Activated T-cell treated with anti-CD3 and anti-CD28 coated beads for 4 hours (primary cell): ENCODE data around the gene MRTFB.

ENCODE experiments used
- DNase-seq: peaks from one replicate; pipeline ENCODE4 v3.0.0-alpha.2; 2020

MRTFB gene

GRCh38 chr16:14296663-14297062 lies 225.5 kb downstream of the MRTFB start:
- no peak for DNase-seq

DNA sequence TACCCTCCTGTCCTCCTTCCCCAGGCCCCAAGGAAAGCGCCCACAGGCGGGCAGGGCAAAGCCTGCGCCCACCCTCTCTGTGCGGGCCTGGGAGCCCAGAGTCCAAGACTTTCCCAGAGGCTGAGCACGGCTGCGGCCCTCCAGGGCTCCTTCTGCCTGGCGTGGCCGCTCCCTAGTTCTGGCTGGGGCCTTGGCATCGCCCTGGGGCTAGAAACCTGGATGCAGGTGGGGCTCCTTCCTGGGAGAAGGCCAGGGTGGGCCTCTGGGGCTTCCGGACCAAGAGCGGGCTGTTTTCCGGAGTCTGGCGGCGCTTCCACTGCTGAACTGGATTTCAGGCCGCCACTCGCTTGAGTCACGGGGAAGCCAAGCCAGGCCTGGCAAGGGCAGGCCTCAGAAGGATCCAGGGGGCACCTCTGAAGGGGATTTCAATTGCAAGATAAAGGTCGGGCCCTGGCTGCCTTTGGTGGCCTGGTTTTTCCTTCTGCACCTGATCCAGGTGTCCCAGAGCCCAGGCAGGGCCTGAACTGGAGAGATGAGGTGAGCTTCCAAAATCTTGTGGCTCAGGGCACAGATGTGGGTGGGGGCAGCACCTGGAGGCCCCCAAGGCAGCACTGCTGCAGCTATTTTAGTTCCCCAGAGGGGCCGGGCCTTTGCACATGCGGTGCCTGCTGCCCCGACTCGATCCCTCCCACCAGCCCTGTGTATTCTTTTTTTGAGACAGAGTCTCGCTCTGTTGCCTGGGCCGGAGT lies 227.4 kb downstream of the MRTFB start:
- DNase-seq, result no peak

DNA sequence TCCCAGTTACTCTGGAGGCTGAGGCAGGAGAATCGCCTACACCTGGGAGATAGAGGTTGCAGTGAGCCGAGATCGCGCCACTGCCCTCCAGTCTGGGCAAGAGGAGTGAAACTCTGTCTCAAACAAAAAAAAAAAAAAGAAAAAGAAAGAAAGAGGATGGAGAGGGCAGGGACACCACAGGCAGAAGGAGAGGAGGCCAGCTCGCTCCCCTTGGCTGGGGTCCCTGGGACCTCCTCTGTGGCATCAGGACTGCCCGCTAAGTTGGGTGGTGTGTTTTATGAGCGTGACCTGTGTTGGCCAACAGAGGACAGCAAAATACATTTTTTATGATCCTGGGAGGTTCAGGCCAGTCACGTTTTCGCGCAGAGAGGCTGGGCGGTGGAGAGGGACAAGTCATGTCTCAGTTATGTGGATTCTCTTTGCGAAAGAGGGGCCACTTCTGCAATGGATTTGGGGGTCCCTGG lies 229.6 kb downstream of the MRTFB start:
- no peak for DNase-seq

DNA sequence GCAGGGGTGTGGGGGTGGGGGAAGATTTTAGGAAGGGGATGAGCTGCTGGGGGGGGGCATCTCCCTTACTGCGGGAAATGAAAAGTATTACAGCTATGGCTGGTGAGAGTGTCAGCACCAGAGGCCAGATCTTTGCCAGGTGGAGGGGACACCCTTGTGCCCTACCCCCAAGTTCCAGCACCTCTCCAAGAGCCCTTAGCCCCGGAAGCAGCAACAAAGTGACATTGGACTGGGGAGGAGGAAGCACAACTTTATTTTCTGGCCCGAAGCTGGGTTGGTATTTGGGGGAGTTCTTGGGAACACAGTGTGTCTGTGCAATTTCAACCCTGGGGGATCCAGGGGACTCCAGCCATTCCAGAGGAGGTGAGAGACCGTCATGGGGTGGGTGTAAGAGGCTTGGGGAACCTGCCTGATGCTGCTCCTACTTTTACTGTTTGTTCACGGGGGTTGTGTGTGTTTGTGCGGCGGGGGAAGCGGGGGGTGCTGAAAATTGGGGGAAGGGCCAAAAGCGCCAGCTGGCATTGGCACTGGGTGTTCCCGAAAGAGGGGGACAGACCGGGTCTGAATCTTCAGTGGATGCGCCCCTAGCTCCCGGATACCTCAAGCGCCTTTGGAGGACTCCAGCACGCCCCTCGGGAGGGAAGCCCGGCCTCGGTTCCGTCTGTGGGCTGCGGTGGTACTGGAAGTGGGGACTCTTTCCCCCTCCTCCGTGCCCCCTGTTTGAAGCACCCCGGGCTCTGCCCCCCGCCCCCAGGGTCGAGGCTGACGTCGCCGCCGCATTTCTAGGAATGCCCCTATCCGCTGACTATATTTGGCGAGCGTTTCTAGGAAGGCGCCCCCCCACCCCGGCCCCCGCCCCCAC lies 230.3 kb downstream of the MRTFB start:
- DNase-seq, result peak; percentile 54

DNA sequence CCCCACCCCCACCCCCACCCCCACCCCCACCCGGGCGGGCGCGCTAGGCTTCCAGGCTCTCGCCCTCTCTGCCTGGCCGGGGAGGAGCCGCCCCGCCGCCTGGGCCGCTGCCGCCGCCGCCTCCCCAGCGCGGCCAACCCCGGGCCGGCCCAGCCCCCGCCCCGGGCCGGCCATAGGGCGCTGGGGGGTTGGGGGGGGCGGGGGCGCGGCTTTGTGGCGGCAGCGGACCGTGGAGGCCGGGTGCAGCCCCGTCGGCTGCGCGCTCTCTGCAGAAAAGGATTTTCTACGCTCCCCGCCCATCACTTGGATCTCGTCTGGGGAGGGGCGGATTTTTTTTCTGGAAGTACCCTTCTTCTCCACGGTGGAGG lies 230.9 kb downstream of the MRTFB start:
- DNase-seq, result no peak

- no peak for DNase-seq
Measured at GRCh38 chr16:14302399-14303181, 231.5 kb downstream of the MRTFB start.

DNA sequence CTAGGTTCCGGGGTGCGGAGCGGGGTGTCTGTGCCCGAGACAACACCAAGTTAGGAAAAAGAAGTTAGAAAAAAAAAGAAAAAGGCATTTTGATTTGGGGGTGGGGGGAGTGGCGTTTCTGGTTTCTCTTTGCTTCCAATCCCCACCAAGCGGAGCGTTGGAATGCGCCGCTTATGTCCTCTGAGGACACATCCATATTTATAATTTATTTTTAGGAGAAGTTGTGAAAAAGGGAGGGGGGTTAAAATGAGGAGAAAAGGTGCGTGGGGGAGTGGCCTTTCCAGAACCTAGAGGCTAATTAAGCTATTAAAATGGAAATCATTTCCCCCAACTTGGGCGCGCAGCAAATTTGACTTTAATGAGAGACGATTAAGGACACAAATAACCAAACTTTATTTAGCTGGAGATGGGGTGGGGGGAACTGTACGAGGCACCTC lies 232.1 kb downstream of the MRTFB start:
- no peak for DNase-seq

DNA sequence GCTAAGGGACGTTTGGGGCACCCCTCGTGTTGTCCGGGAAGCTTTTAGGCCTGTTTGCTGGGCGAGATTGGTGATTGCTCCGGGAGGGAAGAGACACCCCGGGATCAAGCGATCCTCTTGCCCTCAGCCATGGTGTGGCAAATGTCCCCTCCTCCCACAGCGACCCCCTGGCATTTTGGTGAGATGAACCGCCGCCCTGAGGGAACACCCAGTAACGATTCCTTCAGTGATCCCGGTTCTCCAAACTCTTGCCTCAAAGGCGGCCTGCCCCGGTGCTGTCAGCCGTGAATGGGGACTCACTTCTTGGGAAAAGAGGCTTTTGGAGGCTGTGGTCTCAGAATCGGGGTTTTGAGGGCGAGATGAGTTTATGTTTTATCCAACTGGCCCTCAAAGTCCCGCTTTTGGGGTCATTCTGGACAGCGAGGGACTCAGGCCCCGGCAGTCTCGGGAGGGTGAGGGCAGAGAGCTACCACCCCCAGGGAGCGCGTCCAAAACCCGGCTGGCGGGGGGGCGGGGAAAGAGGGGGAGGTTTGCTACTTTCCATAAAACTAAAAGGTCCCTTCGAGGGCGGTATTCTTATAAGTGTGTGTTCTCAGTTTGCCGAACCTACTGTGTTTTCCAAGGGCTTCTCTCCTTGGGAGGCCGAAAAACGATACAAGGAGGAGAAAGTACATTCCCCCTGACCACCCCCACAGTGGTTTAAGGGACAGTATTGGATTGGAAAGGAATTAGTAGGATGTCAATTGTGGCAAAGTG lies 232.7 kb downstream of the MRTFB start:
- no peak for DNase-seq

GRCh38 chr16:14304891-14305460 lies 233.9 kb downstream of the MRTFB start:
- DNase-seq, result no peak

GRCh38 chr16:14306485-14307058 lies 235.5 kb downstream of the MRTFB start:
- no peak for DNase-seq

DNA sequence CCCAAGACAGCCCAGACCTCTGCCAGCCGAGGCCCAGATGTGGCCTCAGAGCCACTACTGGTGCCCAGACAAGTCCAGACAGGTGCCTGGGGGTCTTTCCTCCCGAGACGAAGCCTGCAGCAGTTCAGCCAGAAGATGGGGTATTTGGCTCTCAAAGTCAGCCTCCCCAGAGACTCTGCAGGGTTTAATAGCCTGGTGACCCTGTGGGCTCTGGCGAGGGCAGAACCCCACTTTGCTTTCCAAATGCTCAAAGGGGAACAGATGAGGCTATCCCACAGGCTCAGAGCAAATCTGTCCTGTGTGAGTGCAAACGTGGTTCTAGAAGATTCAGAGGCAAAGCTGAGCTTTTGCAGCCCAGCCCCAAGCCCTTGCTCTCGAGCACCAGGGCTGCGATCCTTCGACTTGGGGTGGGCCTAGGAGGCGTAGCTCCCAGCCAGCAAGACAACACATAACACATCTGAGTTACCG lies 236.0 kb downstream of the MRTFB start:
- DNase-seq, result no peak

DNA sequence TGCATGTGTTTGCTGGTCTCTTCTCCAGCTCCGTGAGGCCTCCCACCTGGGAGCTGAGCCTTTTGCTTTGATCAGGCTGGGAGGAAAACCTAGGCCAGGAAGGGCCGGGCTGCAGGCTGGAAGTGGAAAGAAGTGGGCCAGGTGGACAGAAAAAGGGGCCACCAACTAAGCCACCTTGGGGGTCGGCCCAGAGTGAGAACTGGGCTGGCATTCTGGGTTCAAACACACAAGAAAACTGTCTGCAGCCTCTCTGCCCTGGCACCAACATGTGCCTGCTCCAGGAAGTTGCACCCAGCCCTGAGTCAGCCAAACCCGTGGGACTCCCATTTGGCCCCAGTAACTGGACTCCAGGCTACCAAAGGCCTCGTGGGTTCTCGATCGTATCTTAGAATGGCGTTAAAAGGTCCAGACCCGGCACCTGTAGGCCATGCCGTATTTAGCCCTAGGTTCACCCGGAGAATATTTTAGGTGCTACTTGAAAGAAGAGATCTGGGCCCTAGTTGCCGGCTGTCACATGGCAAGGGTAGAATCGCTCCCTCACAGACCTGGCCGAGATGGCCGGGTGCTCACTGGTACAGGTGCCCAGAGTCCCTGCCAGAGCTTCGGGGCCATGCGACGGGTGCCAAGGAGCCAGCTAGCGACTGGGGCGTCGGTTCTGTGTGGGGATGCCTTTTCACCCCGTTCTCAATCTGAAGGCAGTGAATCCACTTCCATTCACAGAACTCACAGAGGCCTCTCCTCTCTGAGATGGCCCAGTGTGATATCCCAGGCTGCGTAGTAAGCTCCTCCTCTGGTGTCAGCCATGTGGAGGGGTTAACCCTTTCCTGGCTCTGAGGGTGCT lies 236.6 kb downstream of the MRTFB start:
- no peak for DNase-seq

DNA sequence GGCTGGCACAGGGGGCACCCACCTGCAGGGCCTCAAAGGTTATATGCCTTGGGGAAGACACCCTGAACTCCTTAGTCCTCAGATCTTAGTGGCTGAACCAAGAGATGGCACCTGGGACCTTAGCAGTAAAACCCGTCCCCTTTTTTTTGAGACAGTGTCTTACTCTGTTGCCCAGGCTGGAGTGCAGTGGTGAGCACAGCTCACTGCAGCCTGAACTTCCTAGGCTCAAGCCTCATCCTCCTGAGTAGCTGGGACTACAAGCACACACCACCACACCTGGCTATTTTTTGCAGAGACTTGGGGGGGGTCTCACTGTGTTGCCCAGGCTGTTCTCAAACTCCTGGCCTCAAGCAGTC lies 237.2 kb downstream of the MRTFB start:
- DNase-seq, result no peak

GRCh38 chr16:14309001-14309886 lies 238.1 kb downstream of the MRTFB start:
- DNase-seq, result no peak

GRCh38 chr16:14309906-14310305 lies 238.8 kb downstream of the MRTFB start:
- no peak for DNase-seq

- DNase-seq, result no peak
Measured at GRCh38 chr16:14310519-14310991, 239.4 kb downstream of the MRTFB start.

DNA sequence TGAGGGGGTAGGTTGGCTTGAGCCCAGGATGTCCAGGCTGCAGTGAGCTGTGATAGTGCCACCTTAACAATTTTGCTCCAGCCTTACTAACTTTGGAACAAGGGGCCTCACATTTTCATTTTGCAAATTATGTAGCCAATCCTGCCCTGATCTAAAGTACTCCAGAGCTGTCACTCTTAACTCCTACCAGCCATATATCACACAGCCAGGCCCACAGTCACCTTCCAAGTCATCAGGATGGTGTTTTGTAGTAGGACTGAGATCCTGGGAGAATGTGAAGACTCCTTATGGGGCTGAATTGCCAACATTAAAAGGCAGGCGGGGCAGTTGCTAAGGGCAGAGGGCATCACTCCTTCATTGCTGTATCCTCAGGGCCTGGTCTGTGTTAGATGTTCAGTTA lies 243.0 kb downstream of the MRTFB start:
- no peak for DNase-seq

- DNase-seq, result no peak
Measured at GRCh38 chr16:14315683-14316320, 244.7 kb downstream of the MRTFB start.
